K562 (cell line): ENCODE data around the gene EIF3I. TPM values are rescaled to one million over a fixed set of nuclear protein-coding genes. Genes with fewer than 3 reads are reported as not detected.

ENCODE experiments used
- CC2D1A ChIP-seq: fragments of 450-650 bp; IDR thresholded peaks from 2 replicates; pipeline ENCODE4 v1.6.1; 2017; ENCODE audit warnings: mild to moderate bottlenecking
- DPF2 ChIP-seq: fragments of 450-650 bp; IDR thresholded peaks from 2 replicates; pipeline ENCODE4 v1.6.1; 2016
- ESRRA ChIP-seq: fragments of 450-650 bp; IDR thresholded peaks from 2 replicates; pipeline ENCODE4 v1.6.1; 2014; ENCODE audit warnings: low read depth, mild to moderate bottlenecking, moderate library complexity, borderline replicate concordance
- ESRRB ChIP-seq: fragments of 250-450 bp; sonication (Bioruptor Pico); IDR thresholded peaks from 2 replicates; pipeline ENCODE4 v1.5.0; 2020; ENCODE audit warnings: mild to moderate bottlenecking, moderate library complexity, borderline replicate concordance
- HNRNPUL1 ChIP-seq: fragments of 200-400 bp; formaldehyde crosslinking; IDR thresholded peaks from 2 replicates; pipeline ENCODE4 v1.6.1; 2017; ENCODE audit warnings: low read length
- NFE2 ChIP-seq: IDR thresholded peaks from 2 replicates; pipeline ENCODE4 v1.6.1; 2014; ENCODE audit warnings: antibody characterized with exemption, low read depth
- NFRKB ChIP-seq: fragments of 450-650 bp; IDR thresholded peaks from 2 replicates; pipeline ENCODE4 v1.6.1; 2016; ENCODE audit warnings: low read depth
- PYGO2 ChIP-seq: fragments of 450-650 bp; IDR thresholded peaks from 2 replicates; pipeline ENCODE4 v1.6.1; 2016; ENCODE audit warnings: mild to moderate bottlenecking, missing genetic modification characterization, moderate library complexity, missing compliant biosample characterization
- SMAD4 ChIP-seq: fragments of 250-450 bp; sonication (Bioruptor Pico); conservative IDR thresholded peaks from 2 replicates; pipeline ENCODE4 v1.8.0; 2021; ENCODE audit warnings: inconsistent platforms, mild to moderate bottlenecking, moderate library complexity
- VEZF1 ChIP-seq: fragments of 200-800 bp; sonication (Bioruptor generic); IDR thresholded peaks from 2 replicates; pipeline ENCODE4 v1.6.1; 2017; ENCODE audit warnings: missing genetic modification characterization, missing compliant biosample characterization
- ZNF146 ChIP-seq: IDR thresholded peaks from one replicate; pipeline ENCODE4 v1.6.1; 2018; ENCODE audit warnings: missing compliant biosample characterization; ENCODE audit not compliant: unreplicated experiment
- ZNF175 ChIP-seq: fragments of 200-800 bp; sonication (Bioruptor generic); IDR thresholded peaks from 2 replicates; pipeline ENCODE4 v1.6.1; 2016; ENCODE audit warnings: low read depth, mild to moderate bottlenecking, missing genetic modification characterization, missing compliant biosample characterization
- ZNF449 ChIP-seq: fragments of 250-450 bp; sonication (Bioruptor Pico); IDR thresholded peaks from 2 replicates; pipeline ENCODE4 v1.8.0; 2022; ENCODE audit warnings: moderate library complexity, mild to moderate bottlenecking, inconsistent platforms
- ZNF699 ChIP-seq: fragments of 250-450 bp; sonication (Bioruptor Pico); IDR thresholded peaks from 2 replicates; pipeline ENCODE4 v1.8.0; 2021; ENCODE audit warnings: mild to moderate bottlenecking, moderate library complexity; ENCODE audit not compliant: insufficient replicate concordance
- polyA plus RNA-seq, 8 experiments: library from polyadenylated mRNA; depleted of rRNA in 4 of 8; stranded (reverse) in 5 of 8; unstranded in 3 of 8; fragments of >200 nt; fragmentation: Nextera tagmentation in 2 of 8; fragmentation: Illumina TruSeq in 1 of 8; extraction: Ambion mirVana in 2 of 8; extraction: Trizol in 1 of 8; gene quantifications; 2 replicates each; pipeline versions ENCODE4 v1.2.1 to v1.2.3, GENCODE V29; 2011 to 2014; ENCODE audit warnings: inconsistent platforms in 1 of 8, missing spikeins in 1 of 8
- total RNA-seq, 7 experiments: library from RNA; depleted of rRNA in 6 of 7; stranded (reverse); fragments of >200 nt in 6 of 7; fragmentation: Illumina TruSeq in 2 of 7; extraction: Trizol in 2 of 7; gene quantifications; 2 replicates each; pipeline versions ENCODE4 v1.2.1 to v1.2.3, GENCODE V29; 2011 to 2021; ENCODE audit warnings: low replicate concordance in 1 of 7
- TF ChIP-seq, protein P1 (sequence below), 3 experiments: fragments of 200-800 bp in 1 of 3; fragments of 250-450 bp in 1 of 3; fragments of 450-650 bp in 1 of 3; sonication (Bioruptor Pico) in 1 of 3; sonication (Bioruptor generic) in 1 of 3; formaldehyde crosslinking in 1 of 3; IDR thresholded peaks; 2 replicates each; pipeline versions ENCODE4 v1.6.1 to v1.8.0; 2016 to 2022; ENCODE audit warnings: mild to moderate bottlenecking in 2 of 3, missing genetic modification characterization in 2 of 3, missing compliant biosample characterization in 1 of 3, moderate library complexity in 1 of 3
- TF ChIP-seq, protein P2 (sequence below): fragments of 200-400 bp; formaldehyde crosslinking; IDR thresholded peaks from 2 replicates; pipeline ENCODE4 v1.6.1; 2017; ENCODE audit warnings: mild to moderate bottlenecking, low read depth, low read length, moderate library complexity

The EIF3I gene
- total and polyA plus RNA-seq, 9 of the 15 experiments (the other 6 are each of a cell fraction or from before 2014, with no cell fraction given), result 414 to 1,526 (median 635) TPM

DNA sequence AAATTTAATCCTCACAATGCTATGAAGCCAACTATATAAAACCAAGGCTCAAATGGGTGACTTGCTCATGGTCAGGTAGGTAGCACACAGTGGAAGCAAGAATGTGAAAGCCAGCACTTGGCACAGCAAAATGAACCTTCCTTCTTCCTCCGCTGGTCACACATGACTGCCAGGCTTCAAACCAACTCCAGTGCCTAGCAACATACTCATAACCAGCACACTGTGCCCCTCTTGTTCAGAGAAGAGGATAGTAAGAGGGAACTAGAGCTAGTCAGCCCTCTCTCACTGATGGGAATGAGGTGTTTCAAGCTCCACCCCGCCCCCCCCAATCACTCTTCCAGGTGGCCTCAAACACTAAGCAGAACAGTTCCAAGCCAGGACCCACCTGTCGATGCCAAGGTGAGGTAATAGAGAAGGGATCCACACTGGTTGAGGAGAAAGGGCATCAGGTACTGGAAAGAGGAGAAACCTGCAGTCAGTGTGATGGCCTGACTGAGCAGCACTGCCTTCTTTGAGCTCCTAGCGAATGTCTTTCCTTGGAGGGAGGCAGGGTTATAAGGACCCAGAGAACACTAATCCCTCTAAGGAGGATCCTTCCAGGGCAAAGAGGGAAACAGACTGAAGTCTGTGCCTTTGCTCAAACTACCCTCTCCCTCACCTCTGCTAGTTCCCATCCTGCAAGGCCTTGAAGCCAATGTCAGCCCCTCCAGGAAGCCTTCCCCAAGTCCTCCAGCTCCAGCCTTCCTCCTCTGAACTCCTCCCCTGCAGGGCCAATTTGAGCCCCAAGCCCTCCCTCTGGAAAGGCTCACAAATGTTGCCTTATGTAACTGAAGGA lies 1.2 kb upstream of the EIF3I start (continued):
- TF ChIP-seq, protein P1, sequence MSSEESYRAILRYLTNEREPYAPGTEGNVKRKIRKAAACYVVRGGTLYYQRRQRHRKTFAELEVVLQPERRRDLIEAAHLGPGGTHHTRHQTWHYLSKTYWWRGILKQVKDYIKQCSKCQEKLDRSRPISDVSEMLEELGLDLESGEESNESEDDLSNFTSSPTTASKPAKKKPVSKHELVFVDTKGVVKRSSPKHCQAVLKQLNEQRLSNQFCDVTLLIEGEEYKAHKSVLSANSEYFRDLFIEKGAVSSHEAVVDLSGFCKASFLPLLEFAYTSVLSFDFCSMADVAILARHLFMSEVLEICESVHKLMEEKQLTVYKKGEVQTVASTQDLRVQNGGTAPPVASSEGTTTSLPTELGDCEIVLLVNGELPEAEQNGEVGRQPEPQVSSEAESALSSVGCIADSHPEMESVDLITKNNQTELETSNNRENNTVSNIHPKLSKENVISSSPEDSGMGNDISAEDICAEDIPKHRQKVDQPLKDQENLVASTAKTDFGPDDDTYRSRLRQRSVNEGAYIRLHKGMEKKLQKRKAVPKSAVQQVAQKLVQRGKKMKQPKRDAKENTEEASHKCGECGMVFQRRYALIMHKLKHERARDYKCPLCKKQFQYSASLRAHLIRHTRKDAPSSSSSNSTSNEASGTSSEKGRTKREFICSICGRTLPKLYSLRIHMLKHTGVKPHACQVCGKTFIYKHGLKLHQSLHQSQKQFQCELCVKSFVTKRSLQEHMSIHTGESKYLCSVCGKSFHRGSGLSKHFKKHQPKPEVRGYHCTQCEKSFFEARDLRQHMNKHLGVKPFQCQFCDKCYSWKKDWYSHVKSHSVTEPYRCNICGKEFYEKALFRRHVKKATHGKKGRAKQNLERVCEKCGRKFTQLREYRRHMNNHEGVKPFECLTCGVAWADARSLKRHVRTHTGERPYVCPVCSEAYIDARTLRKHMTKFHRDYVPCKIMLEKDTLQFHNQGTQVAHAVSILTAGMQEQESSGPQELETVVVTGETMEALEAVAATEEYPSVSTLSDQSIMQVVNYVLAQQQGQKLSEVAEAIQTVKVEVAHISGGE (CRISPR knock-in tag; IDR thresholded peaks at IDR 0.05), result no peak
- TF ChIP-seq NFRKB, result 0 out of 2 replicates have a peak, but pooled peaks have one; percentile 28
- no peak for TF ChIP-seq HNRNPUL1
- TF ChIP-seq ZNF175 (CRISPR knock-in tag), result no peak
- TF ChIP-seq ZNF146 (CRISPR knock-in tag), result no peak
- no peak for TF ChIP-seq DPF2
- TF ChIP-seq CC2D1A, result no peak
- peak; percentile 50; the same call in 1 of the 2 replicates for TF ChIP-seq SMAD4
- TF ChIP-seq ZNF449 (CRISPR knock-in tag), result no peak
- TF ChIP-seq, protein P2, sequence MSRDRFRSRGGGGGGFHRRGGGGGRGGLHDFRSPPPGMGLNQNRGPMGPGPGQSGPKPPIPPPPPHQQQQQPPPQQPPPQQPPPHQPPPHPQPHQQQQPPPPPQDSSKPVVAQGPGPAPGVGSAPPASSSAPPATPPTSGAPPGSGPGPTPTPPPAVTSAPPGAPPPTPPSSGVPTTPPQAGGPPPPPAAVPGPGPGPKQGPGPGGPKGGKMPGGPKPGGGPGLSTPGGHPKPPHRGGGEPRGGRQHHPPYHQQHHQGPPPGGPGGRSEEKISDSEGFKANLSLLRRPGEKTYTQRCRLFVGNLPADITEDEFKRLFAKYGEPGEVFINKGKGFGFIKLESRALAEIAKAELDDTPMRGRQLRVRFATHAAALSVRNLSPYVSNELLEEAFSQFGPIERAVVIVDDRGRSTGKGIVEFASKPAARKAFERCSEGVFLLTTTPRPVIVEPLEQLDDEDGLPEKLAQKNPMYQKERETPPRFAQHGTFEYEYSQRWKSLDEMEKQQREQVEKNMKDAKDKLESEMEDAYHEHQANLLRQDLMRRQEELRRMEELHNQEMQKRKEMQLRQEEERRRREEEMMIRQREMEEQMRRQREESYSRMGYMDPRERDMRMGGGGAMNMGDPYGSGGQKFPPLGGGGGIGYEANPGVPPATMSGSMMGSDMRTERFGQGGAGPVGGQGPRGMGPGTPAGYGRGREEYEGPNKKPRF, result no peak
- TF ChIP-seq ESRRA, result no peak
- no peak for TF ChIP-seq ZNF699 (CRISPR knock-in tag)
- TF ChIP-seq ESRRB (CRISPR knock-in tag), result no peak
- TF ChIP-seq NFE2, result no peak
- no peak for TF ChIP-seq PYGO2
- TF ChIP-seq VEZF1, result no peak
